AG09319 (cell line): Measurements from ENCODE around the gene MRTO4.
"Not testable (repeated sequence)": the region's sequence is repeated elsewhere in the genome, so short reads cannot be mapped to it uniquely, and the experiment has no call there.

Source experiments
- DNase-seq: peaks from one replicate; pipeline ENCODE4 v3.0.0-alpha.2; 2010; ENCODE audit warnings: low read depth; ENCODE audit errors: extremely low read depth
- CTCF ChIP-seq: IDR thresholded peaks from 2 replicates; pipeline ENCODE4 v1.5.1; 2011; ENCODE audit warnings: low read depth, mild to moderate bottlenecking, inconsistent platforms, low read length, moderate library complexity

The MRTO4 gene

GRCh38 chr1:19219451-19219850, 32.2 kb upstream of the MRTO4 start:
- DNase-seq = no peak
- no peak for TF ChIP-seq CTCF

GRCh38 chr1:19220080-19220846, 31.3 kb upstream of the MRTO4 start:
- no peak for TF ChIP-seq CTCF

DNA sequence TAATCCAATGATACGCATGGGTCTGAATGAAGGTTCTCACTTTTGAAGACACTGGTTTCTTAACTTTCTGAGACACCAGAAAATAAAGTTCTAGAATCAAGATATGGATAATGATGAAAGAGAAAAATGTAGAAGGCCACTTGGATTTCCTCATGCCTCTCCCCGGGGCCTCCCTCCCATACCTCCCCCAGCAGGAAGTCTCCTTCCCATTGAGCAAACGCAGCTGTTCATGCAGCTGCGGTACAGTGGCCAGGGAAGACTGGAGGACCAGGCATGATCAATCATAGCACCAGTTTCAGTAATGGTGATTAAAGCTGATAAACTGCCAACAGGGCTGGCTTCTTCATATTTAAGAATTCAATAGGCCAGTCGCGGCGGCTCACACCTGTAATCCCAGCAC, 30.6 kb upstream of the MRTO4 start:
- no peak for DNase-seq
- TF ChIP-seq CTCF = no peak

More at GRCh38 chr1:19220080-19220846, 31.3 kb upstream of the MRTO4 start:
- no peak for DNase-seq

DNA sequence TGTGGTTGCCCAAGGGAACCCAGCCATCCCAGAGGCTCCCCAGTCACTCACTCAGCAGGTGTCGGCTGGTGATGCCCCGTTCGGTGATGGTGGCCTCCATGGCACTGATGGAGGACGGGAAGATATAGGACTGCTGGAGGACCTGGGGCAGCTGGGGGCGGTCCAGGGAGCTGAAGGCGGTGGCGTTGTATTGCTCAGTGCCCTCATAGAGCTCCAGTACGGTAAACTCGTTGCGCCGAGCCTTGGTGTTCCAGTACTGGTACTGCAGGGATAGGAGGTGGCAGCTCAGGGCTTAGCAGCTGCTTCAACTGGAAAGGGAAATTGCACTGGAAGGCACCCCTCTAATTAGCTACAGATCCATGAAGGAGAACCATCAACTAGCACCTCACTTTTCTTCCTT, 29.0 kb upstream of the MRTO4 start:
- no peak for TF ChIP-seq CTCF
- DNase-seq = no peak

- no peak for DNase-seq
- TF ChIP-seq CTCF = no peak
Observed at GRCh38 chr1:19222979-19223824, 28.4 kb upstream of the MRTO4 start.

DNA sequence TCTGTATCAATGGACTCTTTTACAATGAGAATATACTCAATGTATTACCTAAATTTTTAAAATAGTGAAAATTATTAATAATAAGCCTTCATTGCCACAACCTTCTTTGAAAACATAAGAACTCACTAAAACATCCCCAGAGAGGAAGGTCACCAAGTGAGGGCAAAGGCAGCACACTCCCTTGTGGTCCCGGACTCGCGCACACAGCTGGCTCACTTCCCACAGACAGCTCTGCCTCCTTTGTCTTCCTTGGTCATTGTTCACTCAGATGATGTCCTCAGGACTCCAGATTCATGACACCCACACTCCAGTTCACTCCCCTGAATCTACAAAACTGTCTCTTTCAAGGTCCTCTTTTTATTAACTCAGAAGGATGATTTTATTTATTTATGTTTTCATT, 22.4 kb upstream of the MRTO4 start:
- TF ChIP-seq CTCF = no peak
- DNase-seq = no peak

DNA sequence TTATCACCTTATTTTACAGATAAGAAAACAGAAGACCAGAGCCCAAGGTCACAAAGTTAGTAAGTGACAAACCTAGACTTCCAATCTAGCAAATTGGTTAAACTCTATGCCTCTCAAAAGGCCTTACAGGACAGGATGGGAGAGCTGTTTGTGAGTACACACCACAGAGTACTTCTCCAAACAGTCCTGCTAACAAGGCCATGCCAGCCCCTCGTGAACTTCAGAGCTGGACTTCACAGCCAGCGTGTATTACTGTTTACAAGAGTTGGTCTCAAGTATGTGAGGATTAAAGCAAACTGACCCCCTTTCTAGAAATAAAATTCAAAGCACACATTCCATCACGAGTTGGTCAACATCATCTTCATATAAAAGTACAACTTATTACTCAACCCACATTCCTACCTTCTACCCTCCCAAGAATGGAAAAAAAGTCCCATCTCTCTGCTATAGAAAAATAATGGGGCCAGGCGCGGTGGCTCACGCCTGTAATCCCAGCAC, 21.7 kb upstream of the MRTO4 start:
- DNase-seq = no peak
- TF ChIP-seq CTCF = no peak

- DNase-seq = not testable (repeated sequence)
Observed at GRCh38 chr1:19231736-19232523, 19.7 kb upstream of the MRTO4 start.
